H1 (cell line): Measurements from ENCODE around the gene SPOPL. TPM values are rescaled to one million over a fixed set of nuclear protein-coding genes. Genes with fewer than 3 reads are reported as not detected.

Experiments
- E2F6 ChIP-seq: IDR thresholded peaks from 2 replicates; pipeline ENCODE4 v1.6.1; 2012; ENCODE audit warnings: inconsistent platforms
- EGR1 ChIP-seq: IDR thresholded peaks from 2 replicates; pipeline ENCODE4 v1.6.1; 2011; ENCODE audit warnings: low read depth, low read length, borderline replicate concordance
- SIRT6 ChIP-seq: IDR thresholded peaks from one replicate; pipeline ENCODE4 v1.7.1; 2012; ENCODE audit warnings: low read length, inconsistent platforms
- ZNF274 ChIP-seq: IDR thresholded peaks from 2 replicates; pipeline ENCODE4 v1.7.0; 2012; ENCODE audit warnings: low read length, borderline replicate concordance; ENCODE audit errors: extremely low read depth
- polyA plus RNA-seq, 7 experiments: library from polyadenylated mRNA; depleted of rRNA in 3 of 7; stranded (reverse) in 5 of 7; unstranded in 2 of 7; fragments of >200 nt in 5 of 7; fragments of 200-250 nt in 2 of 7; gene quantifications; 1 replicate in 5 of 7; 2 replicates in 1 of 7; 4 replicates in 1 of 7; pipeline versions ENCODE4 v1.2.1 to v1.2.3, GENCODE V29; 2011 to 2013; ENCODE audit warnings: missing spikeins in 2 of 7, mixed read lengths in 2 of 7
- total RNA-seq: library from RNA; stranded (reverse); fragmentation: NEBNext Ultra II Directional; extraction: Animal tissue kit (Norgen Biotek cat#: 25700); gene quantifications from 2 replicates; pipeline ENCODE4 v1.2.1, GENCODE V29; 2021

The SPOPL gene
- total and polyA plus RNA-seq, 2 of the 8 experiments (the other 6 are each of a cell fraction or from before 2014, with no cell fraction given), result 1.9 to 14.5 TPM

- TF ChIP-seq EGR1 (no peak), E2F6 (no peak), SIRT6 (no peak), ZNF274 (no peak)
These were observed 113.7 kb downstream of the SPOPL start (continued) for GRCh38 chr2:138615257-138615656.
